Measurements from ENCODE around the gene PLCH2. TPM values are rescaled to one million over a fixed set of nuclear protein-coding genes. Genes with fewer than 3 reads are reported as not detected.

PLCH2 gene
- total and polyA plus RNA-seq, 2 donors (not counting 3 experiments of a cell fraction or from before 2014, with no cell fraction given) = 0.19 to 0.31 TPM

DNA sequence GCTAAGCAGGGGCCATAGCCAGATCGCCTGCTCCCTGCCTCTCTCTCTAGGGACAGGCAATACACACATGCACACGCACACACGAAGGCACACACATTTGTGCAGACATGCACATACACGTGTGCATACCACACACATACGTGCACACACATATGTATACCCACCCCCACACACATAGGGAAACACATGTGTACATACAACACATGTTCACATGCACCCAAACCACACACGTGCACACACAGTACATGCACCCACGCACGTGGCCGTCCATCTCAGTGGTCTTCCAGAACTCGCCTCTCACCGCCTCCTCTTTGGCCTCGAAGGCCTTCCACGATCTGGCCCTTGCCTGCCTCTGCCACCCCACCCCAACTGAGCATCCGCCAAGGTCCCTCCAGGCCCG is 38.5 kb upstream of the PLCH2 start:
- no peak for FAIRE-seq
- intact Hi-C loops (cut with micrococcal nuclease) (no loop called here), dilution Hi-C loops (cut with MboI; ENCODE audit: extremely low pct_ligation_motif_present, low sequenced_read_pairs) (no loop called here)
- Histone ChIP-seq H2AFZ (ENCODE audit: low read depth, low read length) (no peak overlapping the region), H3K79me2 (ENCODE audit: control insufficient read depth, insufficient read depth, low read length) (no peaks in the 10 kb centered on the region), H3K4me2 (ENCODE audit: insufficient read depth, low read length) (no peak overlapping the region), H3K27me3 (ENCODE audit: control insufficient read depth in 2 of 2, insufficient read depth in 2 of 2, low read length in 2 of 2) (peaks cover 3% of the 10 kb centered on the region in 2 experiments), H3K4me3 (replicated peaks in 1 of 3; ENCODE audit: insufficient read depth in 1 of 3, low read depth in 1 of 3, low read length in 3 of 3) (no peak overlapping the region), H3K9me1 (replicated peaks; ENCODE audit: control insufficient read depth, extremely low read depth, insufficient read depth, low read length) (no peaks in the 10 kb centered on the region), H3K9me3 (replicated peaks; ENCODE audit: control insufficient read depth, insufficient read depth, low read length) (no peaks in the 10 kb centered on the region), H3K36me3 (ENCODE audit: control insufficient read depth in 2 of 2, extremely low read depth in 1 of 2, insufficient read depth in 2 of 2, low read length in 2 of 2) (no peaks in the 10 kb centered on the region), H3K4me1 (ENCODE audit: control insufficient read depth, extremely low read depth, insufficient read depth, low read length) (no peaks in the 10 kb centered on the region), H4K20me1 (replicated peaks; ENCODE audit: control insufficient read depth, extremely low read depth, insufficient read depth, low read length) (no peaks in the 10 kb centered on the region), H3K9ac (replicated peaks; ENCODE audit: extremely low read depth, insufficient read depth, low read length) (no peak overlapping the region), H3K27ac (ENCODE audit: insufficient read depth, low read depth, low read length) (no peak overlapping the region)
- ChIA-PET POLR2A (no interaction called here), CTCF (no interaction called here)
- no TSS peak for BruUV-seq (replicated peaks)
- DNase-seq (ENCODE audit: low read depth, low spot score) = no peak
- TF ChIP-seq, protein P1, sequence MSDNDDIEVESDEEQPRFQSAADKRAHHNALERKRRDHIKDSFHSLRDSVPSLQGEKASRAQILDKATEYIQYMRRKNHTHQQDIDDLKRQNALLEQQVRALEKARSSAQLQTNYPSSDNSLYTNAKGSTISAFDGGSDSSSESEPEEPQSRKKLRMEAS (IDR thresholded peaks at IDR 0.05; ENCODE audit: insufficient read depth, insufficient read length) = peak; percentile 20
- TF ChIP-seq JUN (IDR thresholded peaks at IDR 0.05; ENCODE audit: borderline replicate concordance, insufficient read depth, insufficient read length, low read depth) = no peak

DNA sequence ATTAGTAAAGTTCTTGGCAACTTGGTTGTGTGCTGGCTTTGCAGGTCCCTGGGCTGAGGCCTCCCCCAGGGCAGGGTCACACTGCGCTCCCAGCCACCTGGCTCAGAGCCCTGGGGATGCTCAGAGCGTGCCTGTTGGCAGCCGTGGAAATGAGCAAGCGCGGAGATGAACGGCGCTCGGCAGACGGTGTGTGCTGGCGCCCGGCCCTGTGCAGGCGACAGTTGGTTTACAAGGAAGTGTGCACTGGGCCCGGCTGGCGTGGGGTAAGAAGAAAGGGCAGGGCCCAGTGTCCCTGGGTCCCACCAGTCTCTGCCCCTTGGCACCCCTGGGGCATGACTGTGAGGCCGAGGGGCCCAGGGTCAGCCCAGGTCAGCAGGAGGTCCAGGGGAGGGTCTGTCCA is 38.1 kb upstream of the PLCH2 start:
- Histone ChIP-seq H3K27me3 (ENCODE audit: control insufficient read depth in 2 of 2, insufficient read depth in 2 of 2, low read length in 2 of 2) (peaks cover 6 to 7% of the 10 kb centered on the region in 2 experiments), H2AFZ (ENCODE audit: low read depth, low read length) (no peak overlapping the region), H3K4me1 (ENCODE audit: control insufficient read depth, extremely low read depth, insufficient read depth, low read length) (peaks cover under 1% of the 10 kb centered on the region), H3K9me1 (replicated peaks; ENCODE audit: control insufficient read depth, extremely low read depth, insufficient read depth, low read length) (no peaks in the 10 kb centered on the region), H3K4me2 (ENCODE audit: insufficient read depth, low read length) (no peak overlapping the region), H3K36me3 (ENCODE audit: control insufficient read depth in 2 of 2, extremely low read depth in 1 of 2, insufficient read depth in 2 of 2, low read length in 2 of 2) (no peaks in the 10 kb centered on the region), H4K20me1 (replicated peaks; ENCODE audit: control insufficient read depth, extremely low read depth, insufficient read depth, low read length) (no peaks in the 10 kb centered on the region), H3K9ac (replicated peaks; ENCODE audit: extremely low read depth, insufficient read depth, low read length) (no peak overlapping the region), H3K9me3 (replicated peaks; ENCODE audit: control insufficient read depth, insufficient read depth, low read length) (no peaks in the 10 kb centered on the region), H3K79me2 (ENCODE audit: control insufficient read depth, insufficient read depth, low read length) (no peaks in the 10 kb centered on the region), H3K27ac (ENCODE audit: insufficient read depth, low read depth, low read length) (no peak overlapping the region), H3K4me3 (replicated peaks in 1 of 3; ENCODE audit: insufficient read depth in 1 of 3, low read depth in 1 of 3, low read length in 3 of 3) (no peak overlapping the region)
- ChIA-PET CTCF (no interaction called here), POLR2A (no interaction called here)
- dilution Hi-C loops (cut with MboI; ENCODE audit: extremely low pct_ligation_motif_present, low sequenced_read_pairs) = no loop called here
- BruUV-seq (replicated peaks) = no TSS peak
- no peak for TF ChIP-seq JUN (IDR thresholded peaks at IDR 0.05; ENCODE audit: borderline replicate concordance, insufficient read depth, insufficient read length, low read depth)
- no peak for TF ChIP-seq EZH2 (IDR thresholded peaks at IDR 0.05; ENCODE audit: borderline replicate concordance, low read depth, low read length, severe bottlenecking)
- TF ChIP-seq GATA2 (IDR thresholded peaks at IDR 0.05; ENCODE audit: insufficient read depth, insufficient read length, low read depth, low read length) = no peak
- TF ChIP-seq FOS (IDR thresholded peaks at IDR 0.05; ENCODE audit: borderline replicate concordance, insufficient read depth, low read length) = no peak
- no peak for TF ChIP-seq POLR2AphosphoS5 (IDR thresholded peaks at IDR 0.05; ENCODE audit: insufficient read depth, low read depth, low read length)
- FAIRE-seq (no peak), DNase-seq (ENCODE audit: low read depth, low spot score) (no peak)
- intact Hi-C loops (cut with micrococcal nuclease) = no loop called here

Data from endothelial cell of umbilical vein (primary cell).